H1 (cell line): Measurements from ENCODE around the gene TERB1. TPM values are rescaled to one million over a fixed set of nuclear protein-coding genes. Genes with fewer than 3 reads are reported as not detected.

Source experiments
- CTCF ChIA-PET: fragments of 300-600 bp; sonication (Branson Sonifier 250); formaldehyde crosslinking; loops from one replicate; lab custom pipeline; 2021; ENCODE audit not compliant: partially characterized antibody; lab: Charles Lee
- POLR2A ChIA-PET: fragments of 300-600 bp; sonication (Branson Sonifier 250); formaldehyde crosslinking; loops from one replicate; lab custom pipeline; 2021; ENCODE audit warnings: inconsistent platforms; ENCODE audit not compliant: partially characterized antibody; lab: Charles Lee
- DNase-seq, 2 experiments: peaks; one replicate each; pipeline versions ENCODE4 v3.0.0 to v3.0.0-alpha.2; 2010 to 2022; ENCODE audit warnings: low spot score in 2 of 2, low read depth in 1 of 2, mixed read lengths in 1 of 2
- FAIRE-seq: peaks from 2 replicates; lab custom pipeline; 2011; peaks lifted over from hg19 to GRCh38; lab: Jason Lieb, UNC
- H2AFZ ChIP-seq: 2 replicates; pipeline ENCODE4 v1.8.1; 2012; ENCODE audit warnings: low read length, inconsistent platforms
- H2AK5ac ChIP-seq: 2 replicates; pipeline ENCODE4 v1.6.1; 2013; ENCODE audit warnings: low read depth, low read length
- H2BK120ac ChIP-seq: replicated peaks from 2 replicates; pipeline ENCODE3; 2013; ENCODE audit warnings: low read depth, low read length, inconsistent platforms
- H2BK12ac ChIP-seq: 2 replicates; pipeline ENCODE4 v1.6.1; 2013; ENCODE audit warnings: low read depth, low read length
- H2BK15ac ChIP-seq: 2 replicates; pipeline ENCODE4 v1.6.1; 2013; ENCODE audit warnings: low read length
- H2BK20ac ChIP-seq: 2 replicates; pipeline ENCODE4 v1.6.1; 2013; ENCODE audit warnings: low read length
- H2BK5ac ChIP-seq: 2 replicates; pipeline ENCODE4 v1.6.1; 2013; ENCODE audit warnings: low read depth, low read length
- H3K14ac ChIP-seq: 2 replicates; pipeline ENCODE4 v1.6.1; 2013; ENCODE audit warnings: inconsistent platforms; ENCODE audit not compliant: insufficient read length
- H3K18ac ChIP-seq: 2 replicates; pipeline ENCODE4 v1.6.1; 2013; ENCODE audit warnings: low read length; ENCODE audit errors: extremely low read depth
- H3K23ac ChIP-seq: 2 replicates; pipeline ENCODE4 v1.6.1; 2013; ENCODE audit warnings: inconsistent platforms; ENCODE audit not compliant: insufficient read length
- H3K23me2 ChIP-seq: 2 replicates; pipeline ENCODE4 v1.6.1; 2013; ENCODE audit warnings: low read depth, low read length
- H3K27ac ChIP-seq: 2 replicates; pipeline ENCODE4 v1.6.1; 2011; ENCODE audit warnings: low read depth, low read length, inconsistent platforms
- H3K27me3 ChIP-seq, 4 experiments: replicated peaks in 1 of 4; 1 replicate in 1 of 4; 2 replicates in 3 of 4; pipeline versions ENCODE4 v1.6.1 to v1.8.1; 2011 to 2013; ENCODE audit warnings: low read length in 3 of 4, mild to moderate bottlenecking in 3 of 4, inconsistent platforms in 2 of 4, mixed read lengths in 2 of 4, moderate library complexity in 1 of 4; ENCODE audit not compliant: control insufficient read depth in 3 of 4, insufficient read depth in 3 of 4; ENCODE audit errors: extremely low read depth in 1 of 4
- H3K36me3 ChIP-seq, 4 experiments: 2 replicates each; pipeline versions ENCODE4 v1.6.1 to v1.8.1; 2011 to 2013; ENCODE audit warnings: mild to moderate bottlenecking in 4 of 4, low read length in 3 of 4, moderate library complexity in 2 of 4, control low read depth in 1 of 4, inconsistent platforms in 1 of 4; ENCODE audit not compliant: insufficient read depth in 4 of 4, control insufficient read depth in 2 of 4
- H3K4ac ChIP-seq: replicated peaks from 2 replicates; pipeline ENCODE3; 2013; ENCODE audit warnings: low read length, low read depth, mixed read lengths, inconsistent platforms; ENCODE audit not compliant: insufficient read length
- H3K4me1 ChIP-seq, 4 experiments: replicated peaks in 1 of 4; 1 replicate in 1 of 4; 2 replicates in 3 of 4; pipeline versions ENCODE4 v1.6.1 to v1.8.1; 2011 to 2013; ENCODE audit warnings: low read length in 3 of 4, inconsistent platforms in 2 of 4, mixed read lengths in 1 of 4; ENCODE audit not compliant: insufficient read depth in 4 of 4, control insufficient read depth in 3 of 4
- H3K4me2 ChIP-seq, 2 experiments: 2 replicates each; pipeline versions ENCODE4 v1.6.1 to v1.8.1; 2011 to 2013; ENCODE audit warnings: low read depth in 2 of 2, low read length in 2 of 2, control low read depth in 1 of 2, inconsistent platforms in 1 of 2, mild to moderate bottlenecking in 1 of 2; ENCODE audit not compliant: insufficient read depth in 1 of 2
- H3K4me3 ChIP-seq, 4 experiments: fragments of 200-600, 300-600 bp in 1 of 4; sonication (generic), shearing (Covaris generic), sonication (Bioruptor Twin) in 1 of 4; 2 replicates each; pipeline versions ENCODE4 v1.5.1 to v1.8.1; 2011 to 2016; ENCODE audit warnings: low read length in 4 of 4, low read depth in 3 of 4, control low read depth in 2 of 4, inconsistent platforms in 2 of 4, mild to moderate bottlenecking in 2 of 4, mixed read lengths in 1 of 4, moderate library complexity in 1 of 4; ENCODE audit not compliant: insufficient read depth in 2 of 4; ENCODE audit errors: extremely low read depth in 1 of 4
- H3K56ac ChIP-seq: replicated peaks from 2 replicates; pipeline ENCODE3; 2013; ENCODE audit warnings: low read depth, mild to moderate bottlenecking, mixed read lengths, low read length, inconsistent platforms; ENCODE audit not compliant: insufficient read length
- H3K79me1 ChIP-seq: 2 replicates; pipeline ENCODE4 v1.6.1; 2013; ENCODE audit warnings: low read depth, low read length, control low read depth
- H3K79me2 ChIP-seq, 2 experiments: 2 replicates each; pipeline versions ENCODE4 v1.6.1 to v1.8.1; 2012 to 2013; ENCODE audit warnings: low read length in 2 of 2, mild to moderate bottlenecking in 2 of 2, inconsistent platforms in 1 of 2; ENCODE audit not compliant: insufficient read depth in 2 of 2, control insufficient read depth in 1 of 2
- H3K9ac ChIP-seq, 4 experiments: replicated peaks in 1 of 4; 1 replicate in 1 of 4; 2 replicates in 3 of 4; pipeline versions ENCODE4 v1.6.1 to v1.8.1; 2011 to 2013; ENCODE audit warnings: low read depth in 3 of 4, low read length in 3 of 4, control low read depth in 2 of 4, mild to moderate bottlenecking in 2 of 4, moderate library complexity in 2 of 4, inconsistent platforms in 1 of 4; ENCODE audit errors: extremely low read depth in 1 of 4
- H3K9me3 ChIP-seq, 2 experiments: 2 replicates each; pipeline versions ENCODE4 v1.6.1 to v1.8.1; 2012 to 2013; ENCODE audit warnings: mild to moderate bottlenecking in 2 of 2, moderate library complexity in 2 of 2, control low read depth in 1 of 2, inconsistent platforms in 1 of 2, low read depth in 1 of 2, low read length in 1 of 2, mixed read lengths in 1 of 2; ENCODE audit not compliant: insufficient read depth in 2 of 2
- H4K20me1 ChIP-seq, 2 experiments: replicated peaks in 1 of 2; 2 replicates each; pipeline versions ENCODE3 to v1.8.1; 2011 to 2013; ENCODE audit warnings: inconsistent platforms in 2 of 2, low read length in 2 of 2, mild to moderate bottlenecking in 1 of 2; ENCODE audit not compliant: insufficient read depth in 2 of 2, control insufficient read depth in 1 of 2
- H4K5ac ChIP-seq: 2 replicates; pipeline ENCODE4 v1.6.1; 2013; ENCODE audit warnings: low read length, low read depth, mixed read lengths, inconsistent platforms; ENCODE audit not compliant: insufficient read length
- H4K8ac ChIP-seq: 2 replicates; pipeline ENCODE4 v1.8.0; 2013; ENCODE audit warnings: mild to moderate bottlenecking, moderate library complexity, low read length, inconsistent platforms; ENCODE audit not compliant: insufficient read depth; ENCODE audit errors: extremely low read depth
- H4K91ac ChIP-seq: replicated peaks from 2 replicates; pipeline ENCODE3; 2013; ENCODE audit warnings: low read length, mixed read lengths, inconsistent platforms; ENCODE audit not compliant: insufficient read length
- ATF2 ChIP-seq: IDR thresholded peaks from 2 replicates; pipeline ENCODE4 v1.6.1; 2012; ENCODE audit warnings: low read length, inconsistent platforms
- CBX5 ChIP-seq: fragments of 300-800, 300-1000 bp; sonication (generic); IDR thresholded peaks from 2 replicates; pipeline ENCODE4 v1.7.1; 2016; ENCODE audit warnings: antibody characterized with exemption, low read length, low read depth
- JUN ChIP-seq: IDR thresholded peaks from 2 replicates; pipeline ENCODE4 v1.6.1; 2011; ENCODE audit warnings: low read depth, mild to moderate bottlenecking, improper control_type of control experiment, low read length
- WGBS, 2 experiments: shearing (Covaris generic) in 1 of 2; methylation state at CpG; one replicate each; pipeline versions ENCODE4 v1.1.6 to v1.1.7; 2013 to 2015; ENCODE audit warnings: low lambda C conversion rate in 2 of 2, mixed read lengths in 2 of 2, inconsistent platforms in 1 of 2, low coverage in 1 of 2, missing lambda C conversion rate in 1 of 2; ENCODE audit not compliant: insufficient replicate concordance in 2 of 2, insufficient coverage in 1 of 2, insufficient read length in 1 of 2; ENCODE audit errors: extremely low coverage in 1 of 2, missing lambda C conversion rate in 1 of 2; 5-methylcytosine and 5-hydroxymethylcytosine counted together
- long read RNA-seq, 2 experiments: library from RNA in 1 of 2; library from capped mRNA in 1 of 2; stranded (forward); transcript quantifications; one replicate each; pipeline ENCODE4 v2.0.0, GENCODE V29; 2021; ENCODE audit warnings: inconsistent platforms in 1 of 2
- polyA minus RNA-seq, 3 experiments: library from RNA; depleted of rRNA, polyadenylated mRNA; stranded (reverse); fragments of >200 nt; gene quantifications; 1 replicate in 2 of 3; 2 replicates in 1 of 3; pipeline ENCODE4 v1.2.3, GENCODE V29; 2011
- polyA plus RNA-seq, 7 experiments: library from polyadenylated mRNA; depleted of rRNA in 3 of 7; stranded (reverse) in 5 of 7; unstranded in 2 of 7; fragments of >200 nt in 5 of 7; fragments of 200-250 nt in 2 of 7; gene quantifications; 1 replicate in 5 of 7; 2 replicates in 1 of 7; 4 replicates in 1 of 7; pipeline versions ENCODE4 v1.2.1 to v1.2.3, GENCODE V29; 2011 to 2013; ENCODE audit warnings: missing spikeins in 2 of 7, mixed read lengths in 2 of 7
- total RNA-seq: library from RNA; stranded (reverse); fragmentation: NEBNext Ultra II Directional; extraction: Animal tissue kit (Norgen Biotek cat#: 25700); gene quantifications from 2 replicates; pipeline ENCODE4 v1.2.1, GENCODE V29; 2021
- TF ChIP-seq, protein P1 (sequence below): IDR thresholded peaks from 2 replicates; pipeline ENCODE4 v1.6.1; 2012; ENCODE audit warnings: inconsistent platforms

The TERB1 gene, protein sequence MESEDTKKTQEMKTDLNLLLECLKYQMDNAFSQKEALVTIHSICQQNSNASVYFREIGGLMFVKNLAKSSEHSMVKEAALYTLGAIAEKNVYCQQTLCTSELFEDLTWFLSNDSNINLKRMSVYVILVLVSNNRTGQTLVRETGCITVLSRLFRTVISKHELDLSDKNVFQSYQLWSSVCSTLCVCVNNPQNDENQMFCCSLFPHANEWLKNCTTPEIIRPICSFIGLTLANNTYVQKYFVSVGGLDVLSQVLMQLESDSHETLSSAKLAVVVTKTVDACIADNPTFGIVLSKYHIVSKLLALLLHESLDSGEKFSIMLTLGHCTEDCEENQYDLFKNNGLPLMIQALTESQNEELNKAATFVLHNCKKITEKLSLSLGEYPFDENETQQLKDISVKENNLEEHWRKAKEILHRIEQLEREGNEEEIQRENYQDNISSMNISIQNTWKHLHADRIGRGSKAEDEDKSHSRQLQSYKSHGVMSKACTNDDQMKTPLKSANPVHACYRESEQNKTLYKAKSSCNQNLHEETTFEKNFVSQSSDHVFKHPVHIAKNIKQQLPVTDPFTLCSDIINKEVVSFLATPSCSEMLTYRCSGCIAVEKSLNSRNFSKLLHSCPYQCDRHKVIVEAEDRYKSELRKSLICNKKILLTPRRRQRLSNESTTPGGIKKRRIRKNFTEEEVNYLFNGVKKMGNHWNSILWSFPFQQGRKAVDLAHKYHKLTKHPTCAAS
- total RNA-seq, result not detected in 2 replicates
- not detected in 2 replicates for polyA plus RNA-seq (2011; rRNA removed)
- polyA plus RNA-seq (2011; cell fraction: cytosol; rRNA removed), result 0.13 TPM
- not detected for polyA plus RNA-seq (2011; cell fraction: nucleus; rRNA removed)
- polyA plus RNA-seq (2012, experiment 1 of 2), result not detected in 4 replicates
- not detected for polyA plus RNA-seq (2012, experiment 2 of 2)
- polyA plus RNA-seq (2013, experiment 1 of 2), result not detected
- not detected for polyA plus RNA-seq (2013, experiment 2 of 2)
- not detected in 2 replicates for polyA minus RNA-seq (2011; rRNA and poly(A)+ RNA removed)
- polyA minus RNA-seq (2011; cell fraction: cytosol; rRNA and poly(A)+ RNA removed), result not detected
- polyA minus RNA-seq (2011; cell fraction: nucleus; rRNA and poly(A)+ RNA removed), result not detected
- long read RNA-seq, experiment 1, result 0 reads
- long read RNA-seq, experiment 2, result 0 reads

DNA sequence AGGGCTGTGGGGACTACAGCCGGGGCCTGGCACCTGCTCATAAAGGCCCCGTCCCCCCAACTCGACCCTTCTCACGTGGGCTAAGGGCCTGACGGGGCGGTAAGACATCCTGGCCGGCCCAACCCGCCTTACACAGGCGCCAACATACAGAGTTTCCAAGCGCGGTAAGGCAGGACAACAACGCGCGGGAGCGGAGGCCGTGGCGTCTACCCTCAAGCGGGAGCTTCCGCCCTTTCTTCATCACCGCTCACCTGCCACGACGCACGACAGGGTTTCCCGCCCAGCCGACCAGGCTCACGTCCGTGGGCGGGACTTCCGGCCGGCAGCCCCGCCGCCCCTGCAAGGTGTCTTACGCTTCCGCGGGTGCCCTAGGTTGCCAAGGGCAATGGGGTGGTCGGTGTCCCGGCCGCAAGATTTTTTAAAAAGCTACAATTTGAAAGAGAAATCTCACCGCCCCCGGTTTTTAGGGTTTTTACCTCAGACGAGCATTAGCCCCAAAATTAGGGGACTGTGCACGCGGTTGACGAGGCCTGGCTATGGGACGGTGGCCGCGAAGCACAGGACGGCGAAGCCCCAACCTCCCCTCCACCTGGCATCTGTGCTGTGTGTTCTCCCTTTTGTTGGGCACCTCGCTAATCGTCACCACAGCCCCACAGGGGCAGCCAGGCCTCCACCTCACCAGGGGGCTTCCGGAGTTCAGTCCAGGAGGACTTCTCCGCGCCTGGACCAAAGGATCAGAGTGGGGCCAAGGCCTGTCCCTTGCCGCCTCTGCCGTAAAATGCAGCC is at the start of gene TERB1:
Gene TERB1 (minus strand): TSS at position 265 of the 786 bp plus-strand sequence. CDS start 4,786 bp downstream, outside the sequence.
- ChIA-PET CTCF (interaction anchor here (0.7 to 1.4 kb wide), 3 partner anchors 28 to 1009 kb away, joined by 3 to 5 read pairs (median 4); partner anchors contain the start of gene NAE1), POLR2A (interaction anchor here (0.6 to 1.7 kb wide), 11 partner anchors 9 to 75 kb away, joined by 3 to 6 read pairs (median 3); partner anchors contain the start of gene DYNC1LI2)
- H3K4me1 ChIP-seq, result no peaks in the 10 kb centered on the region; a peak in 1 of 7 replicates
- H4K8ac ChIP-seq, result peak within 1 kb of the TSS; percentile 35; the same call in 1 of the 2 replicates
- H2BK5ac ChIP-seq, result no peak within 1 kb of the TSS
- no peak within 1 kb of the TSS for H2BK20ac ChIP-seq
- no peak within 1 kb of the TSS for H3K4me2 ChIP-seq
- H3K79me2 ChIP-seq, result no peaks in the 10 kb centered on the region
- no peak within 1 kb of the TSS for H2BK12ac ChIP-seq
- H4K20me1 ChIP-seq, result no peaks in the 10 kb centered on the region
- H4K5ac ChIP-seq, result no peak within 1 kb of the TSS
- H3K36me3 ChIP-seq, result peaks cover 12 to 39% (median 24%) of the 10 kb centered on the region in 4 experiments
- no peak within 1 kb of the TSS for H2AK5ac ChIP-seq
- H3K56ac ChIP-seq, result no peak within 1 kb of the TSS
- no peak within 1 kb of the TSS for H3K14ac ChIP-seq
- H4K91ac ChIP-seq, result no peak within 1 kb of the TSS
- peak in 1 of 2 experiments; percentile 52 for DNase-seq
- H3K9ac ChIP-seq, result no peak within 1 kb of the TSS
- no peak within 1 kb of the TSS for H3K23ac ChIP-seq
- no peak within 1 kb of the TSS for H3K4ac ChIP-seq
- H2BK120ac ChIP-seq, result no peak within 1 kb of the TSS
- no peak within 1 kb of the TSS for H3K18ac ChIP-seq
- no peaks in the 10 kb centered on the region for H3K23me2 ChIP-seq
- WGBS, 2 experiments, result 92% methylated on average over 48 of the region's 56 CpGs; no CpG with 5 or more reads in 1 of the 2 experiments
- no peaks in the 10 kb centered on the region for H3K79me1 ChIP-seq
- H3K9me3 ChIP-seq, result no peaks in the 10 kb centered on the region
- FAIRE-seq, result no peak
- H3K27me3 ChIP-seq, result no peaks in the 10 kb centered on the region
- H3K4me3 ChIP-seq, result no peak within 1 kb of the TSS
- no peak within 1 kb of the TSS for H2BK15ac ChIP-seq
- no peak within 1 kb of the TSS for H3K27ac ChIP-seq
- H2AFZ ChIP-seq, result no peak within 1 kb of the TSS
- TF ChIP-seq CBX5, result no peak
- no peak for TF ChIP-seq ATF2
- TF ChIP-seq JUN, result no peak
- TF ChIP-seq, protein P1, sequence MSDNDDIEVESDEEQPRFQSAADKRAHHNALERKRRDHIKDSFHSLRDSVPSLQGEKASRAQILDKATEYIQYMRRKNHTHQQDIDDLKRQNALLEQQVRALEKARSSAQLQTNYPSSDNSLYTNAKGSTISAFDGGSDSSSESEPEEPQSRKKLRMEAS, result peak; percentile 91
